CD4-positive, alpha-beta T cell treated with Interleukin-4 for 1 hour (primary cell): Measurements from ENCODE around the gene ANGPTL2.

Source experiments
- DNase-seq, 2 donors: peaks; one replicate each; pipeline ENCODE4 v3.0.0-alpha.2; 2020 to 2022

Gene ANGPTL2

GRCh38 chr9:127045148-127045547 lies 77.3 kb downstream of the ANGPTL2 start:
- DNase-seq, result no peak

GRCh38 chr9:127039492-127039891 lies 82.9 kb downstream of the ANGPTL2 start:
- no peak for DNase-seq

DNA sequence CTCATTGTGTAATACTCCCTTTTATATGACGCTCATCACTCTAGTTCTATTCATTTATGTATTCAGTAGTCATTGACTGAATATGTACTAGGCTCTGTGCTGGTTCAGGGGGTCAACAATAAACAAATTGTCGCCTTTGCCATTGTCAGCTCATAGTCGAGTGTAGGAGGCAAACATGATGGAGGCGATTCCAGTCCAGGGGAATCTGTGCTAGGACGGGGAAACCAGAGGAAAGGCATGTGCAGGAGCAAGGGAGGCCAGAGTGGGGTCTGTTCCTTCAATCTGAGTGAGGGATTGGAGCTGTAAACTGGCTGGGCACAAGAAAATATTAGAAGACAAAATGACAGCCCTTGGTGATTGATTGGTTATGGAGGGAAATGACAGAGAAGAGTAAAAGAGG lies 83.9 kb downstream of the ANGPTL2 start:
- DNase-seq, result no peak
